AG04449 (cell line): Measurements from ENCODE around the gene NCOR2.

Source experiments
- CTCF ChIA-PET: fragments of 350-600 bp; formaldehyde crosslinking; extraction: SDS; loops from one replicate; lab custom pipeline; 2021; ENCODE audit warnings: antibody characterized with exemption; lab: Yijun Ruan, JAX
- POLR2A ChIA-PET: fragments of 400-600, 350-600 bp; formaldehyde crosslinking; extraction: SDS; loops from one replicate; lab custom pipeline; 2020; ENCODE audit warnings: antibody characterized with exemption, inconsistent platforms; lab: Yijun Ruan, JAX
- DNase-seq: peaks from one replicate; pipeline ENCODE4 v3.0.0-alpha.2; 2010; ENCODE audit warnings: low read depth, low spot score
- H3K4me3 ChIP-seq: 2 replicates; pipeline ENCODE4 v1.5.1; 2011; ENCODE audit warnings: low read depth, mild to moderate bottlenecking, control low read depth, low read length
- CTCF ChIP-seq: IDR thresholded peaks from one replicate; pipeline ENCODE4 v1.5.1; 2011; ENCODE audit warnings: mild to moderate bottlenecking, moderate library complexity, low read length, control low read depth, inconsistent platforms; ENCODE audit not compliant: insufficient read depth; ENCODE audit errors: missing control alignments

NCOR2 gene

GRCh38 chr12:124579921-124580517, 12.6 kb upstream of the NCOR2 start:
- DNase-seq: no peak
- ChIA-PET POLR2A (no interaction called here), CTCF (interaction anchor here (1.5 to 2.4 kb wide), 4 partner anchors 10 to 187 kb away, joined by 3 to 10 read pairs (median 6); no protein-coding TSS in a partner anchor)
- TF ChIP-seq CTCF: no peak
- no peak overlapping the region for H3K4me3 ChIP-seq

- ChIA-PET CTCF (interaction anchor here (1.5 to 2.4 kb wide), 4 partner anchors 9 to 188 kb away, joined by 3 to 10 read pairs (median 6); no protein-coding TSS in a partner anchor), POLR2A (no interaction called here)
- TF ChIP-seq CTCF: no peak
- no peak for DNase-seq
- H3K4me3 ChIP-seq: no peak overlapping the region
Measured at GRCh38 chr12:124578854-124579253, 11.4 kb upstream of the NCOR2 start.

- no peak for DNase-seq
- no peak for TF ChIP-seq CTCF
- ChIA-PET CTCF (interaction anchor here (1.5 to 1.8 kb wide), 2 partner anchors 180 to 189 kb away, joined by 3 to 7 read pairs; no protein-coding TSS in a partner anchor), POLR2A (no interaction called here)
- H3K4me3 ChIP-seq: no peak overlapping the region
Measured at GRCh38 chr12:124578445-124578844, 11.0 kb upstream of the NCOR2 start.

- ChIA-PET POLR2A (no interaction called here), CTCF (no interaction called here)
- DNase-seq: no peak
- no peak overlapping the region for H3K4me3 ChIP-seq
- TF ChIP-seq CTCF: no peak
Measured at GRCh38 chr12:124577986-124578385, 10.6 kb upstream of the NCOR2 start.

GRCh38 chr12:124577374-124577773, 10.0 kb upstream of the NCOR2 start:
- DNase-seq: no peak
- CTCF ChIA-PET: no interaction called here
- POLR2A ChIA-PET: no interaction called here
- no peak for TF ChIP-seq CTCF
- H3K4me3 ChIP-seq: no peak overlapping the region

GRCh38 chr12:124576061-124576650, 8.7 kb upstream of the NCOR2 start:
- CTCF ChIA-PET: interaction anchor here (0.8 kb wide), 1 partner anchor 60 kb away, joined by 3 read pairs; no protein-coding TSS in a partner anchor
- H3K4me3 ChIP-seq: no peak overlapping the region
- no peak for DNase-seq
- TF ChIP-seq CTCF: no peak
- POLR2A ChIA-PET: no interaction called here
